DND-41 (cell line): ENCODE results near the gene KRT7.

Experiments
- CTCF ChIP-seq: IDR thresholded peaks from 2 replicates; pipeline ENCODE4 v1.5.1; 2012; ENCODE audit warnings: borderline replicate concordance, low read length, moderate library complexity, mild to moderate bottlenecking; ENCODE audit not compliant: poor library complexity, severe bottlenecking; ENCODE audit errors: extremely low read depth
- EZH2 ChIP-seq: IDR thresholded peaks from 3 replicates; pipeline ENCODE4 v1.6.1; 2012; ENCODE audit warnings: borderline replicate concordance, low read depth, mild to moderate bottlenecking, moderate library complexity, low read length, inconsistent platforms; ENCODE audit not compliant: severe bottlenecking

- no peak for TF ChIP-seq EZH2
- TF ChIP-seq CTCF, result no peak
Observed at GRCh38 chr12:52191841-52192791, 40.9 kb upstream of the KRT7 start, which contains the start of gene KRT80.
